ENCODE data around the gene NIP7.
"Not testable (repeated sequence)": the region's sequence is repeated elsewhere in the genome, so short reads cannot be mapped to it uniquely, and the experiment has no call there.

The NIP7 gene

GRCh38 chr16:69344171-69344570 is 4.6 kb downstream of the NIP7 start:
- no peak for DNase-seq

- DNase-seq: no peak
Measured at GRCh38 chr16:69345923-69346322, 6.4 kb downstream of the NIP7 start.

GRCh38 chr16:69346683-69347082 is 7.1 kb downstream of the NIP7 start:
- no peak for DNase-seq

- DNase-seq: no peak
Measured at GRCh38 chr16:69348222-69348621, 8.7 kb downstream of the NIP7 start.

- DNase-seq: no peak
Measured at GRCh38 chr16:69349536-69349935, 10.0 kb downstream of the NIP7 start.

- DNase-seq: no peak
Measured at GRCh38 chr16:69350536-69351133, 11.1 kb downstream of the NIP7 start.

- no peak for DNase-seq
Measured at GRCh38 chr16:69351309-69352027, 11.9 kb downstream of the NIP7 start, which contains the start of gene TMED6. Gene TMED6 (minus strand): TSS chr16:69351786. CDS start chr16:69351753, 33 bp downstream.

GRCh38 chr16:69360070-69360469 is 20.5 kb downstream of the NIP7 start:
- not testable (repeated sequence) for DNase-seq

- no peak for DNase-seq
Measured at GRCh38 chr16:69363281-69363717, 23.7 kb downstream of the NIP7 start.

GRCh38 chr16:69364088-69364487 is 24.5 kb downstream of the NIP7 start:
- DNase-seq: no peak

- DNase-seq: peak in 1 of 51 donors; percentile 5
Measured at GRCh38 chr16:69365901-69366300, 26.3 kb downstream of the NIP7 start.

GRCh38 chr16:69366431-69366830 is 26.9 kb downstream of the NIP7 start:
- DNase-seq: no peak

- DNase-seq: no peak
Measured at GRCh38 chr16:69367980-69368379, 28.4 kb downstream of the NIP7 start.

- DNase-seq: no peak
Measured at GRCh38 chr16:69368866-69369265, 29.3 kb downstream of the NIP7 start.

- no peak for DNase-seq
Measured at GRCh38 chr16:69371564-69371963, 32.0 kb downstream of the NIP7 start.

- no peak for DNase-seq
Measured at GRCh38 chr16:69373019-69373418, 33.4 kb downstream of the NIP7 start.

GRCh38 chr16:69376393-69377059 is 37.0 kb downstream of the NIP7 start:
- DNase-seq: no peak

- DNase-seq: no peak
Measured at GRCh38 chr16:69378036-69378435, 38.5 kb downstream of the NIP7 start.

- no peak for DNase-seq
Measured at GRCh38 chr16:69378760-69379159, 39.2 kb downstream of the NIP7 start.

GRCh38 chr16:69381231-69381630 is 41.7 kb downstream of the NIP7 start:
- no peak for DNase-seq

- no peak for DNase-seq
Measured at GRCh38 chr16:69382421-69382820, 42.8 kb downstream of the NIP7 start.

- no peak for DNase-seq
Measured at GRCh38 chr16:69384974-69385373, 45.4 kb downstream of the NIP7 start.

GRCh38 chr16:69386596-69386995 is 47.0 kb downstream of the NIP7 start:
- DNase-seq: no peak
